ENCODE data around the gene UQCC2.

- TF ChIP-seq POLR2A (IDR thresholded peaks at IDR 0.05) (no peak), EP300 (IDR thresholded peaks at IDR 0.05) (no peak), POLR2AphosphoS5 (IDR thresholded peaks at IDR 0.05) (no peak)
- TF ChIP-seq, protein P1, sequence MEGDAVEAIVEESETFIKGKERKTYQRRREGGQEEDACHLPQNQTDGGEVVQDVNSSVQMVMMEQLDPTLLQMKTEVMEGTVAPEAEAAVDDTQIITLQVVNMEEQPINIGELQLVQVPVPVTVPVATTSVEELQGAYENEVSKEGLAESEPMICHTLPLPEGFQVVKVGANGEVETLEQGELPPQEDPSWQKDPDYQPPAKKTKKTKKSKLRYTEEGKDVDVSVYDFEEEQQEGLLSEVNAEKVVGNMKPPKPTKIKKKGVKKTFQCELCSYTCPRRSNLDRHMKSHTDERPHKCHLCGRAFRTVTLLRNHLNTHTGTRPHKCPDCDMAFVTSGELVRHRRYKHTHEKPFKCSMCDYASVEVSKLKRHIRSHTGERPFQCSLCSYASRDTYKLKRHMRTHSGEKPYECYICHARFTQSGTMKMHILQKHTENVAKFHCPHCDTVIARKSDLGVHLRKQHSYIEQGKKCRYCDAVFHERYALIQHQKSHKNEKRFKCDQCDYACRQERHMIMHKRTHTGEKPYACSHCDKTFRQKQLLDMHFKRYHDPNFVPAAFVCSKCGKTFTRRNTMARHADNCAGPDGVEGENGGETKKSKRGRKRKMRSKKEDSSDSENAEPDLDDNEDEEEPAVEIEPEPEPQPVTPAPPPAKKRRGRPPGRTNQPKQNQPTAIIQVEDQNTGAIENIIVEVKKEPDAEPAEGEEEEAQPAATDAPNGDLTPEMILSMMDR (IDR thresholded peaks at IDR 0.05) = no peak
Measured at GRCh38 chr6:33740794-33741193, 29.3 kb upstream of the UQCC2 start.

Data from suprapubic skin (tissue), 4 donors.